CD4-positive, alpha-beta T cell (primary cell): ENCODE data around the gene USP6NL. TPM values are rescaled to one million over a fixed set of nuclear protein-coding genes. Genes with fewer than 3 reads are reported as not detected.

Experiments
- ATAC-seq: fragments of 200-7000 bp; cut with Tn5 transposase; one replicate; pipeline ENCODE4 v1.10.0; 2022; ENCODE audit warnings: mild to moderate bottlenecking; ENCODE audit not compliant: poor library complexity
- CTCF ChIA-PET: fragments of 350-600 bp; sonication (Branson Sonifier 250); formaldehyde crosslinking; loops from one replicate; lab custom pipeline; 2021; ENCODE audit warnings: antibody characterized with exemption, inconsistent platforms; lab: Charles Lee
- POLR2A ChIA-PET: fragments of 350-600 bp; sonication (Branson Sonifier 250); formaldehyde crosslinking; loops from one replicate; lab custom pipeline; 2021; ENCODE audit warnings: antibody characterized with exemption, inconsistent platforms; lab: Charles Lee
- DNase-seq, 14 experiments: peaks; one replicate each; pipeline ENCODE4 v3.0.0-alpha.2; 2013 to 2020; ENCODE audit warnings: mixed read lengths in 2 of 14
- H3K27ac ChIP-seq, 2 donors: one replicate each; pipeline versions ENCODE4 v1.5.1 to v1.7.0; 2013; ENCODE audit warnings: low read length in 2 of 2, low read depth in 1 of 2, mild to moderate bottlenecking in 1 of 2
- H3K27me3 ChIP-seq, 2 experiments: 1 replicate in 1 of 2; 2 replicates in 1 of 2; pipeline versions ENCODE4 v1.6.1 to v1.7.0; 2013; ENCODE audit warnings: low read length in 2 of 2, control low read depth in 1 of 2, mild to moderate bottlenecking in 1 of 2, moderate library complexity in 1 of 2; ENCODE audit not compliant: insufficient read depth in 2 of 2, control insufficient read depth in 1 of 2
- H3K36me3 ChIP-seq: one replicate; pipeline ENCODE4 v1.6.1; 2013; ENCODE audit warnings: low read length, control low read depth; ENCODE audit not compliant: insufficient read depth
- H3K4me1 ChIP-seq: one replicate; pipeline ENCODE4 v1.6.1; 2013; ENCODE audit warnings: low read length, control low read depth; ENCODE audit not compliant: insufficient read depth
- H3K4me3 ChIP-seq: one replicate; pipeline ENCODE4 v1.5.1; 2013; ENCODE audit warnings: mild to moderate bottlenecking, low read length, moderate library complexity
- H3K9me3 ChIP-seq, 2 experiments: 1 replicate in 1 of 2; 2 replicates in 1 of 2; pipeline versions ENCODE4 v1.6.1 to v1.7.0; 2013; ENCODE audit warnings: low read length in 2 of 2, mild to moderate bottlenecking in 2 of 2, control low read depth in 1 of 2, moderate library complexity in 1 of 2; ENCODE audit not compliant: control insufficient read depth in 1 of 2, insufficient read depth in 1 of 2
- H3K27ac Mint-ChIP-seq: one replicate; pipeline ENCODE4 v1.8.0; 2020; ENCODE audit warnings: mixed read lengths
- H3K27me3 Mint-ChIP-seq: one replicate; pipeline ENCODE4 v1.8.0; 2021; ENCODE audit warnings: mixed read lengths
- H3K36me3 Mint-ChIP-seq: one replicate; pipeline ENCODE4 v1.8.0; 2021; ENCODE audit warnings: low read depth, mixed read lengths
- H3K4me1 Mint-ChIP-seq: one replicate; pipeline ENCODE4 v1.8.0; 2021; ENCODE audit warnings: low read depth, mixed read lengths
- H3K4me3 Mint-ChIP-seq: one replicate; pipeline ENCODE4 v1.8.0; 2020; ENCODE audit warnings: mild to moderate bottlenecking, mixed read lengths
- H3K9me3 Mint-ChIP-seq: one replicate; pipeline ENCODE4 v1.8.0; 2020; ENCODE audit warnings: mixed read lengths
- CTCF ChIP-seq: fragments of 200-600 bp; IDR thresholded peaks from one replicate; pipeline ENCODE4 v1.8.0; 2022; ENCODE audit warnings: antibody characterized with exemption, mild to moderate bottlenecking
- intact Hi-C, 2 experiments: fragments of 100-400 bp; cut with DNase I in 1 of 2; cut with micrococcal nuclease in 1 of 2; formaldehyde crosslinking; loops; one replicate each; pipeline versions ENCODE4 v1.15.1 to v1.9.0; 2023 to 2025; cut with DNase I, micrococcal nuclease
- total RNA-seq, 174 experiments: library from RNA in 2 of 174; stranded (reverse) in 2 of 174; gene quantifications; one replicate each; pipeline ENCODE4 v1.2.3 and lab custom pipeline; 2021 to 2026

USP6NL gene
- total RNA-seq, 2 experiments from 2014 or later = 5.2 to 5.6 TPM

- H3K9me3 Mint-ChIP-seq = no peaks in the 10 kb centered on the region
- ChIA-PET POLR2A (no interaction called here), CTCF (interaction anchor here (1.0 kb wide), 1 partner anchor 13 kb away, joined by 4 read pairs; no protein-coding TSS in a partner anchor)
- Histone ChIP-seq H3K4me3 (no peak overlapping the region), H3K4me1 (peaks cover 18% of the 10 kb centered on the region), H3K9me3 (no peaks in the 10 kb centered on the region), H3K27ac (no peak overlapping the region), H3K27me3 (no peaks in the 10 kb centered on the region), H3K36me3 (no peaks in the 10 kb centered on the region)
- peaks cover 23% of the 10 kb centered on the region for H3K4me1 Mint-ChIP-seq
- no peaks in the 10 kb centered on the region for H3K36me3 Mint-ChIP-seq
- H3K27ac Mint-ChIP-seq = no peak overlapping the region
- no peak overlapping the region for H3K4me3 Mint-ChIP-seq
- intact Hi-C loops = loop anchor here in 1 of 2 experiments (5.0 kb wide), 1 partner anchor 82 kb away; no protein-coding TSS in a partner anchor
- TF ChIP-seq CTCF = no peak
- no peaks in the 10 kb centered on the region for H3K27me3 Mint-ChIP-seq
- ATAC-seq (no peak), DNase-seq (peak in 1 of 14 experiments; percentile 22)
Observed at GRCh38 chr10:11444531-11445228, 166.8 kb downstream of the USP6NL start.

GRCh38 chr10:11444155-11444530 is 167.3 kb downstream of the USP6NL start:
- no peaks in the 10 kb centered on the region for H3K9me3 Mint-ChIP-seq
- Histone ChIP-seq H3K4me1 (peaks cover 18% of the 10 kb centered on the region), H3K9me3 (no peaks in the 10 kb centered on the region), H3K27me3 (no peaks in the 10 kb centered on the region), H3K36me3 (no peaks in the 10 kb centered on the region), H3K4me3 (no peak overlapping the region), H3K27ac (no peak overlapping the region)
- TF ChIP-seq CTCF = no peak
- DNase-seq (peak in 1 of 14 experiments; percentile 12), ATAC-seq (no peak)
- no peak overlapping the region for H3K4me3 Mint-ChIP-seq
- H3K27me3 Mint-ChIP-seq = no peaks in the 10 kb centered on the region
- no peaks in the 10 kb centered on the region for H3K36me3 Mint-ChIP-seq
- intact Hi-C loops = loop anchor here in 1 of 2 experiments (5.0 kb wide), 1 partner anchor 82 kb away; no protein-coding TSS in a partner anchor
- H3K4me1 Mint-ChIP-seq = peaks cover 25% of the 10 kb centered on the region
- ChIA-PET CTCF (interaction anchor here (1.0 kb wide), 1 partner anchor 12 kb away, joined by 4 read pairs; no protein-coding TSS in a partner anchor), POLR2A (no interaction called here)
- no peak overlapping the region for H3K27ac Mint-ChIP-seq

GRCh38 chr10:11443468-11444154 is 167.8 kb downstream of the USP6NL start:
- peaks cover 28% of the 10 kb centered on the region for H3K4me1 Mint-ChIP-seq
- ChIA-PET CTCF (no interaction called here), POLR2A (no interaction called here)
- Histone ChIP-seq H3K4me1 (peaks cover 18% of the 10 kb centered on the region), H3K27me3 (no peaks in the 10 kb centered on the region), H3K27ac (no peak overlapping the region), H3K4me3 (no peak overlapping the region), H3K9me3 (no peaks in the 10 kb centered on the region), H3K36me3 (no peaks in the 10 kb centered on the region)
- H3K4me3 Mint-ChIP-seq = no peak overlapping the region
- intact Hi-C loops = loop anchor here in 1 of 2 experiments (5.0 kb wide), 1 partner anchor 81 kb away; no protein-coding TSS in a partner anchor
- H3K27ac Mint-ChIP-seq = no peak overlapping the region
- no peak for ATAC-seq
- H3K27me3 Mint-ChIP-seq = no peaks in the 10 kb centered on the region
- no peaks in the 10 kb centered on the region for H3K9me3 Mint-ChIP-seq
- no peaks in the 10 kb centered on the region for H3K36me3 Mint-ChIP-seq
- DNase-seq = peak in 1 of 14 experiments; percentile 15
- no peak for TF ChIP-seq CTCF
